Measurements from ENCODE around the gene ZCCHC24. TPM values are rescaled to one million over a fixed set of nuclear protein-coding genes. Genes with fewer than 3 reads are reported as not detected.
A peak's percentile ranks its signal among the peaks of the same experiment; 100 is the strongest.

ZCCHC24 gene
- total and polyA plus RNA-seq, 2 of the 8 experiments (the other 6 are each of a cell fraction or from before 2014, with no cell fraction given), result 3.9 to 6.9 TPM

GRCh38 chr10:79380946-79381721, 64.3 kb downstream of the ZCCHC24 start:
- no peak overlapping the region for H3K4ac ChIP-seq (replicated peaks; ENCODE audit: insufficient read length, low read depth, low read length)
- no peak overlapping the region for H2AK5ac ChIP-seq (ENCODE audit: low read depth, low read length)
- no peak overlapping the region for H3K18ac ChIP-seq (ENCODE audit: extremely low read depth, low read length)
- no peak overlapping the region for H4K91ac ChIP-seq (replicated peaks; ENCODE audit: insufficient read length, low read length)
- H2AFZ ChIP-seq (ENCODE audit: low read length), result no peak overlapping the region
- peak overlapping the region; percentile 41; the same call in 1 of the 2 replicates for H4K8ac ChIP-seq (ENCODE audit: extremely low read depth, insufficient read depth, low read length)
- H2BK20ac ChIP-seq (ENCODE audit: low read length), result no peak overlapping the region
- H2BK5ac ChIP-seq (ENCODE audit: low read depth, low read length), result no peak overlapping the region
- no peak overlapping the region for H3K56ac ChIP-seq (replicated peaks; ENCODE audit: insufficient read length, low read depth, low read length)
- H3K14ac ChIP-seq (ENCODE audit: insufficient read length), result no peak overlapping the region
- H3K79me1 ChIP-seq (ENCODE audit: low read depth, low read length), result no peaks in the 10 kb centered on the region; the same call in 1 of the 2 replicates
- H3K4me1 ChIP-seq (replicated peaks in 1 of 4; ENCODE audit: control insufficient read depth in 3 of 4, insufficient read depth in 4 of 4, low read length in 3 of 4), result peaks cover 0 to 6% (median 1%) of the 10 kb centered on the region in 4 experiments; a peak in 2 of 7 replicates
- H2BK12ac ChIP-seq (ENCODE audit: low read depth, low read length), result no peak overlapping the region
- DNase-seq (ENCODE audit: low read depth in 1 of 2, low spot score in 2 of 2), result no peak
- no peak overlapping the region for H3K9ac ChIP-seq (replicated peaks in 1 of 4; ENCODE audit: extremely low read depth in 1 of 4, low read depth in 3 of 4, low read length in 3 of 4)
- H3K23ac ChIP-seq (ENCODE audit: insufficient read length), result no peak overlapping the region
- no peaks in the 10 kb centered on the region for H3K9me3 ChIP-seq (ENCODE audit: insufficient read depth in 2 of 2, low read depth in 1 of 2, low read length in 1 of 2)
- FAIRE-seq, result no peak
- ChIA-PET CTCF (ENCODE audit: partially characterized antibody) (interaction anchor here (0.9 to 1.1 kb wide), 3 partner anchors 10 to 107 kb away, joined by 3 to 4 read pairs (median 3); no protein-coding TSS in a partner anchor), POLR2A (ENCODE audit: partially characterized antibody) (no interaction called here)
- H4K5ac ChIP-seq (ENCODE audit: insufficient read length, low read depth, low read length), result no peak overlapping the region
- H4K20me1 ChIP-seq (replicated peaks in 1 of 2; ENCODE audit: control insufficient read depth in 1 of 2, insufficient read depth in 2 of 2, low read length in 2 of 2), result peaks cover 0 to 14% of the 10 kb centered on the region in 2 experiments
- WGBS, 2 experiments (ENCODE audit: extremely low coverage in 1 of 2, insufficient coverage in 1 of 2, insufficient read length in 1 of 2, insufficient replicate concordance in 2 of 2, low coverage in 1 of 2, low lambda C conversion rate in 2 of 2, missing lambda C conversion rate in 1 of 2), result 85% methylated on average over 9 of the region's 9 CpGs; no CpG with 5 or more reads in 1 of the 2 experiments
- no peaks in the 10 kb centered on the region for H3K79me2 ChIP-seq (ENCODE audit: control insufficient read depth in 1 of 2, insufficient read depth in 2 of 2, low read length in 2 of 2)
- H2BK120ac ChIP-seq (replicated peaks; ENCODE audit: low read depth, low read length), result no peak overlapping the region
- H3K36me3 ChIP-seq (ENCODE audit: control insufficient read depth in 2 of 4, insufficient read depth in 4 of 4, low read length in 3 of 4), result no peaks in the 10 kb centered on the region
- H3K4me2 ChIP-seq (ENCODE audit: insufficient read depth in 1 of 2, low read depth in 2 of 2, low read length in 2 of 2), result no peak overlapping the region
- no peak overlapping the region for H3K27ac ChIP-seq (ENCODE audit: low read depth, low read length)
- no peak for TF ChIP-seq POLR2A (IDR thresholded peaks at IDR 0.05; ENCODE audit: control extremely low read depth in 1 of 2, low read depth in 2 of 2, low read length in 2 of 2)
- TF ChIP-seq RNF2 (IDR thresholded peaks at IDR 0.05; ENCODE audit: borderline replicate concordance, low read depth, low read length, missing control alignments, poor library complexity, severe bottlenecking), result no peak
- no peak overlapping the region for H3K4me3 ChIP-seq (ENCODE audit: extremely low read depth in 1 of 4, insufficient read depth in 2 of 4, low read depth in 3 of 4, low read length in 4 of 4)
- H2BK15ac ChIP-seq (ENCODE audit: low read length), result no peak overlapping the region
- no peaks in the 10 kb centered on the region; a peak in 1 of 7 replicates for H3K27me3 ChIP-seq (replicated peaks in 1 of 4; ENCODE audit: control insufficient read depth in 3 of 4, extremely low read depth in 1 of 4, insufficient read depth in 3 of 4, low read length in 3 of 4)
- peaks cover 9% of the 10 kb centered on the region; the same call in 1 of the 2 replicates for H3K23me2 ChIP-seq (ENCODE audit: low read depth, low read length)
